ENCODE data around the gene CALU.

- no peak for TF ChIP-seq RELA (IDR thresholded peaks at IDR 0.05; ENCODE audit: borderline replicate concordance, partially characterized antibody)
- TF ChIP-seq ZSCAN29 (IDR thresholded peaks at IDR 0.05): no peak
- TF ChIP-seq SRF (IDR thresholded peaks at IDR 0.05; ENCODE audit: low read depth in 2 of 2, low read length in 2 of 2): no peak
Measured at GRCh38 chr7:128694738-128695137, 44.4 kb upstream of the CALU start.
